GM20431 (cell line): Measurements from ENCODE around the gene TAL1.

Experiments
- in situ Hi-C: fragments of 300-500 bp; cut with MseI, MboI; formaldehyde crosslinking; loops from one replicate; pipeline ENCODE4 v1.15.0; 2020; ENCODE audit warnings: low sequenced_read_pairs; ENCODE audit not compliant: unreplicated experiment

TAL1 gene

GRCh38 chr1:47179017-47179987 lies 52.7 kb downstream of the TAL1 start:
- in situ Hi-C loops: loop anchor here (25.0 kb wide), 1 partner anchor 533 kb away; no protein-coding TSS in a partner anchor

GRCh38 chr1:47178654-47179016 lies 53.4 kb downstream of the TAL1 start:
- in situ Hi-C loops: loop anchor here (25.0 kb wide), 1 partner anchor 534 kb away; no protein-coding TSS in a partner anchor

GRCh38 chr1:47178020-47178419 lies 54.0 kb downstream of the TAL1 start:
- in situ Hi-C loops: loop anchor here (25.0 kb wide), 1 partner anchor 534 kb away; no protein-coding TSS in a partner anchor

GRCh38 chr1:47175227-47175934 lies 56.6 kb downstream of the TAL1 start:
- in situ Hi-C loops: loop anchor here (25.0 kb wide), 1 partner anchor 537 kb away; no protein-coding TSS in a partner anchor

GRCh38 chr1:47174656-47175020 lies 57.4 kb downstream of the TAL1 start:
- in situ Hi-C loops: loop anchor here (25.0 kb wide), 1 partner anchor 538 kb away; no protein-coding TSS in a partner anchor

GRCh38 chr1:47172782-47173181 lies 59.2 kb downstream of the TAL1 start:
- in situ Hi-C loops: no loop called here
